A673 (cell line): ENCODE results near the gene CCDC18. TPM values are rescaled to one million over a fixed set of nuclear protein-coding genes. Genes with fewer than 3 reads are reported as not detected.

ENCODE experiments used
- BruUV-seq: library from RNA; stranded (reverse); fragments of 400-500 nt; replicated peaks from 2 replicates; lab custom pipeline; 2021; lab: Mats Ljungman, UMichigan
- CTCF ChIA-PET: fragments of 300-600 bp; sonication (Branson Sonifier 250); formaldehyde crosslinking; loops from one replicate; lab custom pipeline; 2022; ENCODE audit warnings: antibody characterized with exemption; lab: Charles Lee
- POLR2A ChIA-PET: fragments of 300-600 bp; sonication (Branson Sonifier 250); formaldehyde crosslinking; loops from one replicate; lab custom pipeline; 2022; ENCODE audit warnings: antibody characterized with exemption; ENCODE audit not compliant: low non-redundant PET; lab: Charles Lee
- DNase-seq: peaks from one replicate; pipeline ENCODE4 v3.0.0-alpha.2; 2015; ENCODE audit warnings: low spot score
- H3K27ac ChIP-seq: fragments of 200-600 bp; sonication (generic); 2 replicates; pipeline ENCODE4 v1.5.1; 2016; ENCODE audit warnings: mixed run types, low read depth, mild to moderate bottlenecking, mixed read lengths, antibody characterized with exemption, low read length; ENCODE audit not compliant: poor library complexity, severe bottlenecking
- H3K27me3 ChIP-seq: fragments of 200-600 bp; sonication (generic); replicated peaks from 2 replicates; pipeline ENCODE4 v1.6.1; 2017; ENCODE audit warnings: mixed run types, low read depth, mild to moderate bottlenecking, mixed read lengths, antibody characterized with exemption, low read length; ENCODE audit not compliant: insufficient read depth, poor library complexity
- H3K36me3 ChIP-seq: fragments of 200-600 bp; sonication (generic); 2 replicates; pipeline ENCODE4 v1.6.1; 2016; ENCODE audit warnings: mixed run types, mild to moderate bottlenecking, mixed read lengths, antibody characterized with exemption, low read length; ENCODE audit not compliant: insufficient read depth, poor library complexity, severe bottlenecking
- H3K4me1 ChIP-seq: fragments of 200-600 bp; sonication (generic); 2 replicates; pipeline ENCODE4 v1.6.1; 2017; ENCODE audit warnings: mixed run types, mild to moderate bottlenecking, mixed read lengths, antibody characterized with exemption, low read length; ENCODE audit not compliant: insufficient read depth, poor library complexity, severe bottlenecking
- H3K4me3 ChIP-seq: fragments of 200-600 bp; sonication (generic); 2 replicates; pipeline ENCODE4 v1.5.1; 2016; ENCODE audit warnings: low read depth, mixed run types, mild to moderate bottlenecking, mixed read lengths, low read length; ENCODE audit not compliant: poor library complexity, severe bottlenecking
- H3K9me3 ChIP-seq: fragments of 200-600 bp; sonication (generic); 2 replicates; pipeline ENCODE4 v1.6.1; 2016; ENCODE audit warnings: mixed run types, low read depth, mild to moderate bottlenecking, mixed read lengths, antibody characterized with exemption, low read length; ENCODE audit not compliant: poor library complexity, severe bottlenecking
- EZH2 ChIP-seq: fragments of 200-600 bp; sonication (generic); IDR thresholded peaks from 2 replicates; pipeline ENCODE4 v1.6.1; 2017; ENCODE audit warnings: borderline replicate concordance, low read depth, mild to moderate bottlenecking, mixed read lengths, antibody characterized with exemption, low read length; ENCODE audit not compliant: poor library complexity, severe bottlenecking
- intact Hi-C: fragments of 100-400 bp; cut with micrococcal nuclease; formaldehyde crosslinking; loops from one replicate; pipeline ENCODE4 v1.10.0; 2022; ENCODE audit not compliant: unreplicated experiment
- total RNA-seq: library from RNA; stranded (reverse); gene quantifications from 2 replicates; pipeline ENCODE4 v1.2.3, GENCODE V29; 2021
- TF ChIP-seq, protein P1 (sequence below): fragments of 300-800, 200-600 bp; sonication (generic); conservative IDR thresholded peaks from 2 replicates; pipeline ENCODE4 v1.5.1; 2017; ENCODE audit warnings: low read depth, mild to moderate bottlenecking, antibody characterized with exemption, low read length, moderate library complexity, mixed read lengths

CCDC18 gene
- total RNA-seq, 1 experiment from 2014 or later, result 22.1 TPM

DNA sequence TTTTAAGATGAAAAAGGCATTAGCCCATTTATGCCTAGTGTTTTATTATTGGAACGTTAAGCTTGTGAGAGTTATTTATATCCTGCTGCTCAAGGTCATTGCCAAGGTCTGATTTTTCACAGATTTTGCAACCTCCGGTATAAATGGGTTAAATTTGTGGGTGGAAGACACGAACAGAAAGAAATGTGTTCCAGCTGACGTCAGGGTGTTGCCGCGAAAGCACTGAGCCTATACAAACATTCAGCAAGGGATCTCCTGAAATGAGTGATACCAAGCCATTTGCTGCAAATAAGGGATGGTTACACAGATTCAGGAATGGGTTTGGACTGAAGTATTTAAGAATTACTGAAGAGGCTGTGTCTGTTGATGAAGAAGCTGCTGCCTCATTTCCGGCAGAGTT is 32.5 kb upstream of the CCDC18 start:
- CTCF ChIA-PET, result no interaction called here
- peaks cover 5% of the 10 kb centered on the region for H3K36me3 ChIP-seq
- no peaks in the 10 kb centered on the region for H3K27me3 ChIP-seq
- no peak overlapping the region for H3K27ac ChIP-seq
- intact Hi-C loops, result no loop called here
- no peaks in the 10 kb centered on the region for H3K9me3 ChIP-seq
- H3K4me1 ChIP-seq, result no peaks in the 10 kb centered on the region
- no peak for DNase-seq
- no TSS peak for BruUV-seq
- POLR2A ChIA-PET, result no interaction called here
- H3K4me3 ChIP-seq, result no peak overlapping the region
- TF ChIP-seq, protein P1, sequence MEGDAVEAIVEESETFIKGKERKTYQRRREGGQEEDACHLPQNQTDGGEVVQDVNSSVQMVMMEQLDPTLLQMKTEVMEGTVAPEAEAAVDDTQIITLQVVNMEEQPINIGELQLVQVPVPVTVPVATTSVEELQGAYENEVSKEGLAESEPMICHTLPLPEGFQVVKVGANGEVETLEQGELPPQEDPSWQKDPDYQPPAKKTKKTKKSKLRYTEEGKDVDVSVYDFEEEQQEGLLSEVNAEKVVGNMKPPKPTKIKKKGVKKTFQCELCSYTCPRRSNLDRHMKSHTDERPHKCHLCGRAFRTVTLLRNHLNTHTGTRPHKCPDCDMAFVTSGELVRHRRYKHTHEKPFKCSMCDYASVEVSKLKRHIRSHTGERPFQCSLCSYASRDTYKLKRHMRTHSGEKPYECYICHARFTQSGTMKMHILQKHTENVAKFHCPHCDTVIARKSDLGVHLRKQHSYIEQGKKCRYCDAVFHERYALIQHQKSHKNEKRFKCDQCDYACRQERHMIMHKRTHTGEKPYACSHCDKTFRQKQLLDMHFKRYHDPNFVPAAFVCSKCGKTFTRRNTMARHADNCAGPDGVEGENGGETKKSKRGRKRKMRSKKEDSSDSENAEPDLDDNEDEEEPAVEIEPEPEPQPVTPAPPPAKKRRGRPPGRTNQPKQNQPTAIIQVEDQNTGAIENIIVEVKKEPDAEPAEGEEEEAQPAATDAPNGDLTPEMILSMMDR, result no peak
- TF ChIP-seq EZH2, result no peak

DNA sequence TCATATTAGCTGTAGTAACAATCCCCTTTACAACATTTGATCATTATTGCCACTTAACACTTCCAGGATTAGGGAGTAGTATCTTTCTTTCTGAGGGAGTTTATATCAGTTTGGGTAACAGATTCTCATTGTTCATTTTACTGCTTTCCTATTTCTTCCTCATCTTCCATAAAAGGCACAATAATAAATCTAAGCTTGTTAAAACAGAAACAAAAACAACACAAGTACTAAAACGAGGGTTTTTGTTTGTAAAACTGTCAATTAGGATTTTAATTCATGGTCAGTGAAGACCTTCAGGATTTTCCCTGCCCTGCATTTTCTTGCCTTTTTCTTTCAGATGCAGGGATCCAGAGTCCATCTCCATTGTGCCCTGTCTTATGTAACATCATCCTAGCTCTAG is 29.8 kb upstream of the CCDC18 start:
- no peak overlapping the region for H3K4me3 ChIP-seq
- no peaks in the 10 kb centered on the region for H3K4me1 ChIP-seq
- H3K27me3 ChIP-seq, result no peaks in the 10 kb centered on the region
- intact Hi-C loops, result no loop called here
- peaks cover 19% of the 10 kb centered on the region for H3K36me3 ChIP-seq
- DNase-seq, result no peak
- POLR2A ChIA-PET, result no interaction called here
- CTCF ChIA-PET, result no interaction called here
- TF ChIP-seq, protein P1, result no peak
- TF ChIP-seq EZH2, result no peak
- H3K27ac ChIP-seq, result no peak overlapping the region
- no TSS peak for BruUV-seq
- no peaks in the 10 kb centered on the region for H3K9me3 ChIP-seq

DNA sequence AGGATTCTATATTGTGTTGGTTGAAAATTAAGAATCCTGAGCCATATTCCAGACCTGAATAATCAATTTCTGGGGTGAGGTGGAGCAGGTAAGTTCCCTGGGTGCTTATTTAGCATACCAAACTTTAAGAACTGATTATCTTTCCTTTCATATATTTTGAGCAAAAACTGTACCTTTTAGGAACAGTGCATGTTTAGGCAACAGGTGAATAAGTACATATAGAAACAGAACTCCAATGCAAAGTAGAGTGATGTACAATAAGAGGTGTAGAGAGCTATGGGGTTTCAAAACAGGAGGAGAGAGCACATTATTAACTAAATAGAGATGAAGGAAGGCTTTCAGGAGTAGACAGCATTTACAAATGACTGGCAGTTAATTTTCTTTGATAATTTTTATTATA is 29.1 kb upstream of the CCDC18 start:
- no TSS peak for BruUV-seq
- H3K4me1 ChIP-seq, result no peaks in the 10 kb centered on the region
- no peak for DNase-seq
- H3K36me3 ChIP-seq, result peaks cover 26% of the 10 kb centered on the region
- H3K4me3 ChIP-seq, result no peak overlapping the region
- intact Hi-C loops, result no loop called here
- no peak overlapping the region for H3K27ac ChIP-seq
- CTCF ChIA-PET, result no interaction called here
- TF ChIP-seq EZH2, result no peak
- TF ChIP-seq, protein P1, result no peak
- H3K9me3 ChIP-seq, result no peaks in the 10 kb centered on the region
- POLR2A ChIA-PET, result no interaction called here
- H3K27me3 ChIP-seq, result no peaks in the 10 kb centered on the region
